Measurements from ENCODE around the gene CIB2.

Gene CIB2

DNA sequence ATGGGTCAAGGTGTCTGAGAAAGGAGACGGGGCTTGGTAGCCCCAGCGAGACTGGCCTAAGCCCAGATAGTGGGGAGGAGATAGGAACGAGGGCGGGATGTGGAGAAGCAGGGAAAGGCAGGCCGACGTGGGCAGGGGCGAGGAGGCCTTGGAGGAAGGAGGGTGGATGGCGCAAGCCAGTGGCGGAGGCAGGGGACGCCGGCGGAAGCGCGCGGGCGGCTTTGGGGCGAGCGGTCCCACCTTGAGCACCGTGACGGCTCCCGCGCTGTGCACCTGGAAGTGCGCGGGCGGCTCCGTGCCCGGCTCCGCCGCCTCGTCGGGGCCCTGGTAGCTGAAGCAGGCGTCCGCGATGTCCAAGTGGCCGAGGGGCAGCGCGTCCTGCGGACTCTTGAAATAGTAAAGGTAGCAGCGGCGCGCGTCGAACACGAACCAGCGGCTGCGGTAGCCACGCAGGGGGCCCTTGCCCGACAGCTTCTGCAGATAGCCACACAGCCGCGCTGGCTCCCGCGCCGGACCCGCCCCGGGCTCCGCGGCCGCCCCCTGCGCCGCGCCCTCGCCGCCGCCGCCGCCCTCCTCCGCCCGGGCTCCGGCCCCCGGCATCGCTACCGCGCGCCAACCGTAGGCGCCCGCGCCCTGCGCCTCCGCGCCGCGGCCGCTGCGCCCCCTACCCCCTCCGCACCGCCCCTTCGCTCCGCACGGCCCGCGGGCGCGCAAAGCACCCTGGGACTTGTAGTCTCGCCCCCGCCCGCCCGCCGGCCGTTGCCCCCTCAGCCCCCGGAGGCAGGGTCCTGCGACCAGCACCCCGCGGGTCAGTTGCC lies 54.0 kb downstream of the CIB2 start, which contains the start of gene TBC1D2B:
Gene TBC1D2B, minus strand, starts transcription at position 659 of the 818 bp plus-strand sequence. Its CDS starts 59 bp downstream, at position 600.
- no peak within 1 kb of the TSS for H3K27ac ChIP-seq (ENCODE audit: low read length)
- H3K9ac ChIP-seq (ENCODE audit: low read length), result peak within 1 kb of the TSS; percentile 57
- no peaks in the 10 kb centered on the region for H3K36me3 ChIP-seq (ENCODE audit: control insufficient read depth, low read depth, low read length)
- H3K27me3 ChIP-seq (ENCODE audit: control insufficient read depth, insufficient read depth, low read length), result no peaks in the 10 kb centered on the region
- H3K4me3 ChIP-seq (ENCODE audit: low read length), result peak within 1 kb of the TSS; percentile 76
- no peaks in the 10 kb centered on the region for H3K4me1 ChIP-seq (ENCODE audit: control insufficient read depth, low read depth, low read length)
- H3K9me3 ChIP-seq (ENCODE audit: control insufficient read depth, low read depth, low read length), result no peaks in the 10 kb centered on the region

DNA sequence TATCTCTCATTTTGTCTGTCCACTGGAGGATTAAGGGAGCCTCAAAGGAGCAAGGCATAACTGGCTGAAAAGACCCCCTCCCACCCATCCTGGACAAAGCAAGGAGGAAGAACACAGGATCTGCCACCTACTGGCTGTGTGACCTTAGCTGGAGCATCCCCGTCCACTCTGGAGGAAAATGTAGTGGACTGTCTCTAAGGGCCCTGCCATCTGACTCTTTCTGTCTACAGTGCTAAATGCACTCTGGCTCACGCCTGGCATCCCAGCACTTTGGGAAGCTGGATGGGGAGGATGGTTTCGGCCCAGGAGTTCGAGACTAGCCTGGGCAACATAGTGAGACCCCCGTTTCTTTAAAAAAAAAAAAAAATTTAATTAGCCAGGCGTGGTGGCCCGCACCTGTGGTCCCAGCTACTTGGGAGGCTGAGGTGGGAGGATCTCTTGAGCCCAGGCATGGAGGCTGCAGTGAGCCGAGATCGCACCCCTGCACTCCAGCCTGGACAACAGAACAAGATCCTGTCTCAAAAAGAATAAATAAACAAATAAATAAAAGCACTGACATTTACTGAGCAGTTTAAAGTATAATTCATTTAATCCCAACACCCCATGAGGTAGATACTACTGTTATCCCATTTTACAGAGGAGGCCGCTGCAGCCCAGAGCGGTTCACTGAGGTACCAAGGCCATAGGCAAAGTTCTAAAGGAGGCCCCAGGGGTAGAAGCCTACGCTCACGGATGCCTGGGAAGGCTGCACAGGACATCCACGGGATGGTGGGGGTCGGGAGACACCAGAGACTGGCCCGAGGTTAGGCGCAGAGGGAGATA lies 54.8 kb downstream of the CIB2 start:
- H3K27ac ChIP-seq (ENCODE audit: low read length), result no peak overlapping the region
- peaks cover 7% of the 10 kb centered on the region for H3K4me1 ChIP-seq (ENCODE audit: control insufficient read depth, low read depth, low read length)
- H3K27me3 ChIP-seq (ENCODE audit: control insufficient read depth, insufficient read depth, low read length), result no peaks in the 10 kb centered on the region
- peak overlapping the region; percentile 76 for H3K4me3 ChIP-seq (ENCODE audit: low read length)
- H3K36me3 ChIP-seq (ENCODE audit: control insufficient read depth, low read depth, low read length), result no peaks in the 10 kb centered on the region
- H3K9me3 ChIP-seq (ENCODE audit: control insufficient read depth, low read depth, low read length), result no peaks in the 10 kb centered on the region
- H3K9ac ChIP-seq (ENCODE audit: low read length), result peak overlapping the region; percentile 57

DNA sequence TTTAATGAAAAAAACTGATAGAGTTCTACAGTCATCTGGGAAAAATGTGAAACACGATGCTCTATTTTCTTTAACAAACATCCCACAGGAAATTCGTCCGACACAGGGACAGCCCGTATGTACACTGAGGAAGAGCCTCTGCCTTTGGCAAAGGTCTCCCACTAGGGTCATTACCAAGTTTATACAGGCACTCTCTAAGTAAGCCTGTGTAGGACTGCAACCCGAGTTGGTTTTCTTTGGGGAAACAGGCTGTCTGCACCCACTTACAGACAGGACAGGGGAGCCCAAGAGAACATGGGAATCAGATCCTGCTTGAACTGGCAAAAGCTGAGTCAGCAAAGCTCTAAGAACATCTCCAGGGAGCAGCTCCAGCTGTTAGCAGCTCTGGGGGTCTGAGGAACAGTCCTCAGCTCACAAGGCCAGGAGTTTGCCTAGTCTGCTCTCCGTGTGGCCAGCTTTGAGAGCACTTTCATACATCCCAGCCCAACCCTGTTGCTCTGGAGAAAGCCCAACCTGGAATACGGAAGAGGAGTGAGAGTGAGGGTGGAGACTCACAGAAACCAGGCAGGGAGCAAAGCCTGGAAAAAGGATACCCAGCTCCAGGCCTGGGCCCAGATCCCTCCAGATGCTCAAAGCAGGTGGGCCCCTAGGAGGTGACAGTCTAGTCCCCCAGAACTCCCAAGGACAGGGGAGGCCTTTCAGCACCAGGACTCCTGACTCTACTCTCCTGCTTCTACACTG lies 55.6 kb downstream of the CIB2 start:
- no peak overlapping the region for H3K9ac ChIP-seq (ENCODE audit: low read length)

DNA sequence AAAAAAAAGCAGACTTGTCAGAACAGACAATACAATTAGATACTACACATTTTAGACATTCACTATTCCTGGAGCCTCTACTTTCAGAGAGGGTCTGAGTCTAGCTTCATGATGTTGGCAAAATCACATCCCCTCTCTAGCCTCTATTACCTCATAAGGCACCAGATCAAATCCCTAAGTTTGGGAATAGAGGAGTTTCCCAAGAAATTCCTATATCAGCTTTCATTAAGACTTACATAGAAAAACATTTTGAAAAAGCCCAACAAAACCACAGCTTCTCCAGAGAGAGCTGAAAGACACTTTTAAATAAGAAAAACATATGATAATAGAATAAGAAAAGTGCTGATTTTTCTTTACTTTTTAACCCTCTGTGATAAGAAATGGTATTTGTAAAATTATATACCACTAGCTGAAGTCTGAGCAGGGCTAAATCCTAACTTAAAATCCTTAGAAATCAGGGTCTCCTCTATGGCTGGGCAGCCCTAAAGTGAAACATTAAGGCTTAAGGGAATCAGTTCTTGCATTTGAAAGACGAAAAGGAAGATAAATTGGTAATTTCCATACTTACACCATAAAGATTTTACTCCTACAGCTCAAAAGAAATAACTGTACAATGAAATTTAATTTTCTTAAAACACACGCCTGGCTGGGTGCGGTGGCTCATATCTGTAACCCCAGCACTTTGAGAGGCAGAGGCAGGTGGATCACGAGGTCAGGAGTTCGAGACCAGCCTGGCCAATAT lies 58.0 kb downstream of the CIB2 start:
- Histone ChIP-seq H3K9me3 (ENCODE audit: control insufficient read depth, low read depth, low read length) (no peaks in the 10 kb centered on the region), H3K4me1 (ENCODE audit: control insufficient read depth, low read depth, low read length) (peaks cover 27% of the 10 kb centered on the region), H3K4me3 (ENCODE audit: low read length) (no peak overlapping the region), H3K27me3 (ENCODE audit: control insufficient read depth, insufficient read depth, low read length) (no peaks in the 10 kb centered on the region), H3K9ac (ENCODE audit: low read length) (no peak overlapping the region), H3K36me3 (ENCODE audit: control insufficient read depth, low read depth, low read length) (no peaks in the 10 kb centered on the region), H3K27ac (ENCODE audit: low read length) (no peak overlapping the region)

More for the DNA sequence above, 55.6 kb downstream of the CIB2 start:
- H3K27ac ChIP-seq (ENCODE audit: low read length), result no peak overlapping the region
- no peaks in the 10 kb centered on the region for H3K9me3 ChIP-seq (ENCODE audit: control insufficient read depth, low read depth, low read length)
- H3K27me3 ChIP-seq (ENCODE audit: control insufficient read depth, insufficient read depth, low read length), result no peaks in the 10 kb centered on the region
- no peaks in the 10 kb centered on the region for H3K36me3 ChIP-seq (ENCODE audit: control insufficient read depth, low read depth, low read length)
- peaks cover 8% of the 10 kb centered on the region for H3K4me1 ChIP-seq (ENCODE audit: control insufficient read depth, low read depth, low read length)
- H3K4me3 ChIP-seq (ENCODE audit: low read length), result no peak overlapping the region

DNA sequence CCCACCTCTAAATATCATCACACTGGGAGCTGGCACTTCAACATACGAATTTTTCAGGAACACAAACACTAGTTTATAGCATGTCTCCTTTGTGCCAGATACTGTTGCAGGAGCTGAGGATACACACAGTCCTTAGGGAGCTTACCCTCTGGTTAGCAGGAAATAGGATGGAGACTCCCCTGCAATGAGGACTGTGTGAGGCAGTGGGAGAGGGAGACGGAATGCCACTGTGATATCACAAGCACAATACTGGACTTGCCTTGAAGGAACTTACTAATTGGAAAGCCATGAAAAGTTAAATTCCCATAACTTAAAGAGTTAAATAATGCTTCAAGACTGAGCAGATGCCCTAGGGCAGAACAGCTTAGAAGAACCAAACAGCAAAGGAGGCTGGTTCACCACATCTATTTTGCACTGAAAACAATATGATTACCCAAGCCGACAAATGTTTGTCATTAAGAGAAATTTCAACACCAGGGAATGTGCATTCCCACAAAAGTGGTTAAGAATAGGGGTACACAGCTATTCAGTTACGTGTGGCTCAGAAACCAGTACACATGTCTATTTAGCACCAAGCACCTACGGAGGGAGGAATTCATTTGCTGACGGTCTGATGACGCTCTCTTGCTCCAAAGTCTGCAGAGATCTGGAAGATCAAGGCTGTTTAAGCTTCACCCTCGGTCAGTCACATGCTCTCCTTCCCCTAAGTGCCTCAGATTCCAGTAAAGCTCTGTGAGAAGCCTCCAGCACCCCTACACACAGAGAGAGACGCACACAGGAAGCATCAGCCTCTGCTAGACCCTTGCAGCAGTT lies 59.0 kb downstream of the CIB2 start:
- H3K4me1 ChIP-seq (ENCODE audit: control insufficient read depth, low read depth, low read length), result peaks cover 36% of the 10 kb centered on the region

GRCh38 chr15:78071383-78071782 lies 59.9 kb downstream of the CIB2 start:
- no peaks in the 10 kb centered on the region for H3K27me3 ChIP-seq (ENCODE audit: control insufficient read depth, insufficient read depth, low read length)

More for the DNA sequence above, 59.0 kb downstream of the CIB2 start:
- no peak overlapping the region for H3K9ac ChIP-seq (ENCODE audit: low read length)
- H3K9me3 ChIP-seq (ENCODE audit: control insufficient read depth, low read depth, low read length), result no peaks in the 10 kb centered on the region
- no peak overlapping the region for H3K4me3 ChIP-seq (ENCODE audit: low read length)
- no peaks in the 10 kb centered on the region for H3K36me3 ChIP-seq (ENCODE audit: control insufficient read depth, low read depth, low read length)
- H3K27ac ChIP-seq (ENCODE audit: low read length), result no peak overlapping the region
- no peaks in the 10 kb centered on the region for H3K27me3 ChIP-seq (ENCODE audit: control insufficient read depth, insufficient read depth, low read length)

DNA sequence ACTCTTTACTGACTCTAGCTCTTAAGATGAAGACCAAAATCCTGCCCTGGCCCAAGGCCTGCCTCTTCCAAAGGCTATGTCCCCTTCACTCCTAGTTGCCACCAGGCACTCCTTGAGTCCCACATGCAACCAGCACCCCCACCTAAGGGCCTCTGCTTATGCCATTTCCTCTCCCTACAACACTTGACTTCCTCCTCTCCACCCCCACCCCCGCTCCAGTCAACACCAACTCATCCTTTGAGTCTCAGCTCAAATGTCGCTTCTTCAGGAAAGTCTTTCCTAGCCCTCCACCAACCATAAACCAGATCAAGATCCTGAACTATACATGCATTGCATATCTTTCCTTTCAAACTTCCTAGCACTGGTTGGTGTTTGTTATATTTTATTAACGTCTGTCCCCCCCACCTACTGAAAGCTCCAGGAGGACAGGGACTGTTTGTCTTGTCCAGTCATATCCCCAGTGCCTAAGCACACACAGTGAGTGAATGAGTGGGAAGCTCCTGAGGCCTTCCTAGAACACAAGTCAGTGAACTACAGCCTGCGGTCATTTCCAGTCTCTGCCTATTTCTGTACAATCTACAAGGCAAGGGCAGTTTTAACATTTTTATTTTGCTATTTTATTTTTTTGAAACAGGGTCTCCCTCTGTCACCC lies 61.1 kb downstream of the CIB2 start:
- H3K27ac ChIP-seq (ENCODE audit: low read length), result no peak overlapping the region
- no peak overlapping the region for H3K4me3 ChIP-seq (ENCODE audit: low read length)
- H3K27me3 ChIP-seq (ENCODE audit: control insufficient read depth, insufficient read depth, low read length), result no peaks in the 10 kb centered on the region
- peaks cover 54% of the 10 kb centered on the region for H3K4me1 ChIP-seq (ENCODE audit: control insufficient read depth, low read depth, low read length)
- no peaks in the 10 kb centered on the region for H3K9me3 ChIP-seq (ENCODE audit: control insufficient read depth, low read depth, low read length)
- H3K36me3 ChIP-seq (ENCODE audit: control insufficient read depth, low read depth, low read length), result no peaks in the 10 kb centered on the region
- H3K9ac ChIP-seq (ENCODE audit: low read length), result no peak overlapping the region

More at GRCh38 chr15:78071383-78071782, 59.9 kb downstream of the CIB2 start:
- Histone ChIP-seq H3K4me3 (ENCODE audit: low read length) (no peak overlapping the region), H3K4me1 (ENCODE audit: control insufficient read depth, low read depth, low read length) (peaks cover 45% of the 10 kb centered on the region), H3K36me3 (ENCODE audit: control insufficient read depth, low read depth, low read length) (no peaks in the 10 kb centered on the region), H3K9me3 (ENCODE audit: control insufficient read depth, low read depth, low read length) (no peaks in the 10 kb centered on the region), H3K9ac (ENCODE audit: low read length) (no peak overlapping the region), H3K27ac (ENCODE audit: low read length) (no peak overlapping the region)

GRCh38 chr15:78069462-78070029 lies 61.7 kb downstream of the CIB2 start:
- no peak overlapping the region for H3K4me3 ChIP-seq (ENCODE audit: low read length)
- H3K27me3 ChIP-seq (ENCODE audit: control insufficient read depth, insufficient read depth, low read length), result no peaks in the 10 kb centered on the region
- no peak overlapping the region for H3K9ac ChIP-seq (ENCODE audit: low read length)
- no peak overlapping the region for H3K27ac ChIP-seq (ENCODE audit: low read length)
- H3K36me3 ChIP-seq (ENCODE audit: control insufficient read depth, low read depth, low read length), result no peaks in the 10 kb centered on the region
- H3K9me3 ChIP-seq (ENCODE audit: control insufficient read depth, low read depth, low read length), result no peaks in the 10 kb centered on the region
- peaks cover 54% of the 10 kb centered on the region for H3K4me1 ChIP-seq (ENCODE audit: control insufficient read depth, low read depth, low read length)

GRCh38 chr15:78069052-78069414 lies 62.2 kb downstream of the CIB2 start:
- Histone ChIP-seq H3K27ac (ENCODE audit: low read length) (no peak overlapping the region), H3K4me3 (ENCODE audit: low read length) (no peak overlapping the region), H3K36me3 (ENCODE audit: control insufficient read depth, low read depth, low read length) (no peaks in the 10 kb centered on the region), H3K9me3 (ENCODE audit: control insufficient read depth, low read depth, low read length) (no peaks in the 10 kb centered on the region), H3K4me1 (ENCODE audit: control insufficient read depth, low read depth, low read length) (peaks cover 54% of the 10 kb centered on the region), H3K9ac (ENCODE audit: low read length) (no peak overlapping the region), H3K27me3 (ENCODE audit: control insufficient read depth, insufficient read depth, low read length) (no peaks in the 10 kb centered on the region)
